RWPE1 (cell line): Measurements from ENCODE around the gene GP9.
"Not testable (repeated sequence)": the region's sequence is repeated elsewhere in the genome, so short reads cannot be mapped to it uniquely, and the experiment has no call there.

Experiments
- CTCF ChIA-PET: fragments of 350-600 bp; sonication (Branson Sonifier 250); formaldehyde crosslinking; extraction: SDS; loops from one replicate; lab custom pipeline; 2021; lab: Yijun Ruan, JAX
- POLR2A ChIA-PET: fragments of 400-600 bp; formaldehyde crosslinking; extraction: SDS; loops from one replicate; lab custom pipeline; 2020; ENCODE audit warnings: antibody characterized with exemption; ENCODE audit not compliant: low non-redundant PET; lab: Yijun Ruan, JAX
- DNase-seq: peaks from one replicate; pipeline ENCODE4 v3.0.0; 2012; ENCODE audit warnings: low spot score
- H3K27ac ChIP-seq: fragments of 450-650 bp; 2 replicates; pipeline ENCODE4 v1.5.1; 2017
- TF ChIP-seq, protein P1 (sequence below): fragments of 450-650 bp; conservative IDR thresholded peaks from 2 replicates; pipeline ENCODE4 v1.5.1; 2017; ENCODE audit warnings: low read depth, mild to moderate bottlenecking

GP9 gene

GRCh38 chr3:129087138-129087702 is 26.6 kb downstream of the GP9 start:
- POLR2A ChIA-PET, result no interaction called here
- peak; percentile 26 for DNase-seq
- CTCF ChIA-PET, result no interaction called here
- TF ChIP-seq, protein P1, sequence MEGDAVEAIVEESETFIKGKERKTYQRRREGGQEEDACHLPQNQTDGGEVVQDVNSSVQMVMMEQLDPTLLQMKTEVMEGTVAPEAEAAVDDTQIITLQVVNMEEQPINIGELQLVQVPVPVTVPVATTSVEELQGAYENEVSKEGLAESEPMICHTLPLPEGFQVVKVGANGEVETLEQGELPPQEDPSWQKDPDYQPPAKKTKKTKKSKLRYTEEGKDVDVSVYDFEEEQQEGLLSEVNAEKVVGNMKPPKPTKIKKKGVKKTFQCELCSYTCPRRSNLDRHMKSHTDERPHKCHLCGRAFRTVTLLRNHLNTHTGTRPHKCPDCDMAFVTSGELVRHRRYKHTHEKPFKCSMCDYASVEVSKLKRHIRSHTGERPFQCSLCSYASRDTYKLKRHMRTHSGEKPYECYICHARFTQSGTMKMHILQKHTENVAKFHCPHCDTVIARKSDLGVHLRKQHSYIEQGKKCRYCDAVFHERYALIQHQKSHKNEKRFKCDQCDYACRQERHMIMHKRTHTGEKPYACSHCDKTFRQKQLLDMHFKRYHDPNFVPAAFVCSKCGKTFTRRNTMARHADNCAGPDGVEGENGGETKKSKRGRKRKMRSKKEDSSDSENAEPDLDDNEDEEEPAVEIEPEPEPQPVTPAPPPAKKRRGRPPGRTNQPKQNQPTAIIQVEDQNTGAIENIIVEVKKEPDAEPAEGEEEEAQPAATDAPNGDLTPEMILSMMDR, result no peak
- H3K27ac ChIP-seq, result peak overlapping the region; percentile 85

GRCh38 chr3:129087904-129088303 is 27.3 kb downstream of the GP9 start:
- POLR2A ChIA-PET, CTCF ChIA-PET, DNase-seq: not testable (repeated sequence)
- peak overlapping the region; percentile 85 for H3K27ac ChIP-seq

GRCh38 chr3:129088312-129088711 is 27.7 kb downstream of the GP9 start:
- DNase-seq, POLR2A ChIA-PET, H3K27ac ChIP-seq, CTCF ChIA-PET: not testable (repeated sequence)

DNA sequence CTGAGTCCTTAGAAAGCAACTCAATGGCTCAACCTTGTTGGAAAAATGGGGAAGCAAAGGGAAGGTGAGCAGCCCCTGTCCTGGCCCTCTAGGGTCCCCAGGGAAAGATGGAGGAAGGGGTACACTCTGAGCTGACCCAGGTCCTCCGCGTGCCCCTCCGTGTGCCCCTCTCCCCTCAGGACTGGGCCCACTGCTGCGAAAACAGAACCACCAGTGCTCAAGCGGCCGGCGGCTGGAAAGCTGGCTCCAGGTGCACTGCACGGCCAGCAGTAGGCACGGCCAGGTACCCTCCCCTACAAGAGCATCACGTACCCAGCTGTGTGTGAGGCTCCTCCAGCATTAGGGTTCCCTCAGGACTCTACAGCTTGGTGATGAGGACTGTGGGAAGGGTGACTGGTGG is 34.7 kb downstream of the GP9 start:
- TF ChIP-seq, protein P1, result no peak
- POLR2A ChIA-PET, result no interaction called here
- no peak overlapping the region for H3K27ac ChIP-seq
- CTCF ChIA-PET, result interaction anchor here (1.0 kb wide), 1 partner anchor 125 kb away, joined by 8 read pairs; no protein-coding TSS in a partner anchor
- DNase-seq, result no peak

GRCh38 chr3:129100274-129100673 is 39.7 kb downstream of the GP9 start:
- POLR2A ChIA-PET, result no interaction called here
- CTCF ChIA-PET, result interaction anchor here (0.6 to 1.4 kb wide), 2 partner anchors 126 to 130 kb away, joined by 3 to 4 read pairs; no protein-coding TSS in a partner anchor
- H3K27ac ChIP-seq, result no peak overlapping the region

GRCh38 chr3:129101370-129102138 is 41.0 kb downstream of the GP9 start:
- H3K27ac ChIP-seq, result peak overlapping the region; percentile 5; the same call in 1 of the 2 replicates
- POLR2A ChIA-PET, result no interaction called here
- TF ChIP-seq, protein P1, result no peak
- CTCF ChIA-PET, result interaction anchor here (0.9 kb wide), 1 partner anchor 21 kb away, joined by 3 read pairs; no protein-coding TSS in a partner anchor
- DNase-seq, result no peak

More at GRCh38 chr3:129100274-129100673, 39.7 kb downstream of the GP9 start:
- TF ChIP-seq, protein P1, result no peak
- DNase-seq, result no peak

- ChIA-PET CTCF (no interaction called here), POLR2A (no interaction called here)
- no peak for DNase-seq
- H3K27ac ChIP-seq, result no peak overlapping the region
- TF ChIP-seq, protein P1, result no peak
Measured at GRCh38 chr3:129103296-129103695, 42.7 kb downstream of the GP9 start.
